GM10266 (cell line): ENCODE data around the gene FBH1.
A peak's percentile ranks its signal among the peaks of the same experiment; 100 is the strongest.
"Not testable (repeated sequence)": the region's sequence is repeated elsewhere in the genome, so short reads cannot be mapped to it uniquely, and the experiment has no call there.

ENCODE experiments used
- DNase-seq: peaks from one replicate; pipeline ENCODE4 v3.0.0; 2012; ENCODE audit errors: extremely low spot score
- CTCF ChIP-seq: IDR thresholded peaks from 2 replicates; pipeline ENCODE4 v1.5.1; 2012; ENCODE audit warnings: mild to moderate bottlenecking, low read depth; ENCODE audit not compliant: control insufficient read depth, insufficient read depth; ENCODE audit errors: missing control alignments

The FBH1 gene

GRCh38 chr10:5889624-5890451, at the start of gene FBH1, which contains the start of gene ANKRD16:
FBH1 (plus strand) TSS chr10:5890243; CDS start chr10:5890346, 103 bp downstream.
ANKRD16 (minus strand) TSS chr10:5889893; CDS start chr10:5889354, 539 bp downstream.
- no peak for TF ChIP-seq CTCF
- DNase-seq, result peak; percentile 99

GRCh38 chr10:5840314-5841307, 49.4 kb upstream of the FBH1 start:
- no peak for TF ChIP-seq CTCF
- DNase-seq, result peak; percentile 67

GRCh38 chr10:5841965-5842364, 48.1 kb upstream of the FBH1 start:
- DNase-seq, result no peak
- no peak for TF ChIP-seq CTCF

GRCh38 chr10:5843686-5844344, 46.2 kb upstream of the FBH1 start:
- peak; percentile 42 for DNase-seq
- no peak for TF ChIP-seq CTCF

- TF ChIP-seq CTCF, result no peak
- DNase-seq, result no peak
Measured at GRCh38 chr10:5844345-5845055, 45.5 kb upstream of the FBH1 start.

GRCh38 chr10:5846667-5847066, 43.4 kb upstream of the FBH1 start:
- DNase-seq, result not testable (repeated sequence)

GRCh38 chr10:5854131-5854475, 35.9 kb upstream of the FBH1 start:
- no peak for DNase-seq
- TF ChIP-seq CTCF, result no peak
